Breast epithelium (tissue), 3 donors: ENCODE results near the gene RAB43.

Experiments
- CTCF ChIP-seq, 3 donors: fragments of 450-650 bp; IDR thresholded peaks; one replicate each; pipeline ENCODE4 v1.5.1; 2016 to 2017; ENCODE audit warnings: antibody characterized with exemption in 3 of 3, mild to moderate bottlenecking in 3 of 3, moderate library complexity in 3 of 3
- POLR2AphosphoS5 ChIP-seq, 3 donors: sonication (generic); formaldehyde crosslinking; IDR thresholded peaks; one replicate each; pipeline ENCODE4 v1.6.1; 2017; ENCODE audit warnings: antibody characterized with exemption in 3 of 3

GRCh38 chr3:129065720-129066073 lies 55.9 kb downstream of the RAB43 start:
- TF ChIP-seq CTCF (IDR thresholded peaks at IDR 0.05) (no peak), POLR2AphosphoS5 (IDR thresholded peaks at IDR 0.05) (no peak)
